NCI-H1092 treated with DMSO at 0.1 percent for 48 hours (cell line): Measurements from ENCODE around the gene CSMD2.

ENCODE experiments used
- DNase-seq: peaks from one replicate; lab custom pipeline; 2025; lab: John Stamatoyannopoulos, UW

Gene CSMD2

DNA sequence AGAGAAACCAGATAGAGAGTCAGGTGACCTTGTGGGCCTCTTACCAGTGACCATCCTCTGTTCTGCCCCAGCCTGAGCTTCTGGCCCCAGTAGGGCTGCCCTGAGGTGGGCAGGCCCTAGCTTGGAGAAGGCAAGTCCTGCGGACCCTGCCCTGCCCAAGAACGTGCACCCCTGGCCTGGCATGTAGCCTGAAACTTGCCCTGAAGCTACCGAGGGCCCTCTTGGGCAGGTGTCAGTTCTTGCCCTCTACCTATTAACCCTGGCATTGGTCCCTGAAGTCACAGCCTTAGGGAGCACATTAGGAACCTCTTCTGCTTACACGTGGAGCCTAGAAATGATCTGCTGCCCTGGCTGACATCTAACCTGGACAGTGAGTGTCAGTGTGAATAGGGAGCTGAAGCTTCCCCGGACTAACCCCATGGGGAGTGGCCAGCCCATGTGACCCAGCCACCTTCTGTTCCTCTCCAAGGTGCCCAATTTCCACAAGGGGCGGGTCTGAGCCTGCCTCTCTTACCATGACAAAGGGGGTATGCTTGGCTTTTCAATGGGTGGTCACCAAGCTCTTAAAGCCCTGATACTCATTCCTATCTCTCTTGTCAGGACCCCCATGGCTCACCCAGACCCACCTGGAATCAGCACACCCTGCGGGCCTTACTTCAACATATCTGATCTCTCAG lies 529.6 kb downstream of the CSMD2 start:
- DNase-seq, result no peak

DNA sequence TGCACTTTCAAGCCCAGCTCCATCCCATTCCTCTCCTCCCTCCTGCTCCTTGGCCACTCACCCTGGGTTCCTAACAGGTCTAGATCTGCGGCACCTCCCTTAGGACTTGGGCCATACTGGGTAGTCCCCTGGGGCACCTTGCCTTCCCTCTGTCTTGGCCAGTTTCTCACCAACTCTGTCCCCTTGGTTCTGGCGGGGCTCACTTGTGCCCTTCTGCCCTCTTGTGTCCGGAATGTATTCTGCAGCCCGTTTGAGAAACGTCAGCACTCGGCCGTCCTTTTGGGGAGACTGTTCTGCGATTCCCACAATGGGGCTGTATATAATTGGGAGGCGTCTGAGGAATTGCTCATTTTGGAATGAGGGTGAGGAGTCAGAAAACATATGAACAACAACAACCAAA lies 530.2 kb downstream of the CSMD2 start:
- no peak for DNase-seq

DNA sequence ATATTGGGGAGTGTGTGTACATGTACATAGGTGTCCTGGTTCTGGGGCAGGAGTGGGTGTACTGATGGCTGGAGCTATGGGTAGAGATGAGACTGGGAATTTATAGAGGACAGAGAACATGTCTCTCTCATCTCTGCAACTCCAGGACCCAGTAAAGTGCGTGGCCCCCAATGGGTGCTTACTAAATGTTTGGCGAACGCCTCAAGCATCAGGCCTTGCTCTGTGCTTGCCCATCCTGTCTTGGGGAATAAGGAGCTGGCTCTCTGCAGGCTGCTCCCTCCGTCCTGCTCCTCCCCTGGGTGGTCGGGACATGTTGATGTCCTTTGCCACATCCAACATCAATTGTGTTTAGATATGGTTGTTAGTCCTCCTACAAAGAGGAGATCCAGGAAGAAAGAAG lies 530.9 kb downstream of the CSMD2 start:
- no peak for DNase-seq

DNA sequence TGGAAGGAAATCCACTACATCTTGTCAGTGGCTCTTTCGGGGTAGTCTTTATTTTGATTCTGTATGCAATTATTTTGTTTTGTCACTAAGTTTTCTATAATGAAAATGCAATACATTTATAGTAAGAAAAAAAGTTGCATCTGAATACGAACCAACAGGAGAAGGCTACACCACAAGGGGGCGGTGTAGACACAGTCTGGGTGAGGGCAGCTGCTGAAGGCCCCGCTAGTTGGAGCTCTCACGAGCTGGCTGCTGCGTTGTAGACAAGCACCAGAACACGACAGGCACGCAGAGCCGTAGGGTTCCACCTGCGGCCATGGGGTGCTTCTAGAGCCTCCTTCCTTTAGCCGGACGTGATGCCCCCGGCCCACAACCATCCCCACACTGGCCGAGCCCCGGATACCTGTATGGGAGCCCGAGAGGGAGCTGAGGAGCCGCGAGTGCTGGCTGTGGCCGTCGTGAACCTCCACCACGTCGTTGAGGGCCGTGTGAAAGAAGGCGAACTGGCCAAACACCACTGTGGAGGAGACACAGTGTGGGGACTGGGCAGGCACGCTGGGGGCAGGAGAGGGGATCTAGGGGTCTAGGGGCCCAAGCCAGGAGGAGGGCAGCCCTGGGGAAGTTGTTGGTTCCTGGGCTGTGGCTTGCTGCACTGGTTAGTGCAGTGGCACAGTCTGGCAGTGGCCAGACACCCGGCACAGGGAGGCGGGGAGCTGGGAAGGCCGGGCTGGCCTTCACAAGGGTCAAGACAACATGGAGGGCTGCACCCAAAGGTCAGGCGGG lies 531.8 kb downstream of the CSMD2 start:
- peak; percentile 92 for DNase-seq

GRCh38 chr1:33630686-33631085 lies 534.3 kb downstream of the CSMD2 start:
- DNase-seq, result no peak

- DNase-seq, result no peak
Observed at GRCh38 chr1:33626801-33627200, 538.2 kb downstream of the CSMD2 start.

- DNase-seq, result no peak
Observed at GRCh38 chr1:33624991-33625870, 539.8 kb downstream of the CSMD2 start.

DNA sequence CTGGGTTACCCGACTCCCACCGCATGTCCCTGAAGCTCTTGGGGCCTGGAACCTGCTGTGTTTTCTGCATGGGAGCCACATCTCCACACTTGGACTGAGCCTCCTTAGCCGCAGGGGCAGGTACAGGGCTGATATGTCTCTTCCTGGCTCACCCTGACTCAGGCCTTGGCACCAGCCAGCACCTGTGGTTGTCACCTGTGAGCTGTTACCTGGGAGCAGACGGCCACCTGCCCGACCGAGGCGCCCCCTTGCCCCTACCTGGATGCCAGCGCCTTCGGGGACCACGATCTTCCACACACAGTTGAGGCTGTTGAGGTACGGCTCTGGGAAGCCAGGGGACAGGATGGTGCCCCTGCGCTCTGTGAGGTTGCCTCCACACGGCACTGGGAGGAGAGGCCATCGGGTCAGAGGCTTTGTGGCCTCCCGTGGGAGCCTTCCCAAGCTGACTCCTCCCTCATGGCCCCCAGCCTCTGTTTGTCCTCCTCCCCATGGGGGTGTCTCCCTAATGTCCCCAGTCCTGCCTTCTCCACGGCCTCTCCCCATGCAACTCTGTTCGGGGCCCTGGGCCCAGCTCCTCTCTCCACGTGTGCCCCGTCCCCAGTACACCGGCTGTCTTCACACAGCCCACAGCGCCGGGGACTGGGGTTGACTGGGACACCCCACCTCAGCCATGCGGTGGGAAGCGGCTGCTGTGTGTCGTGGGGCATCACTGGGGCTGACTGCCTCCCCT lies 540.6 kb downstream of the CSMD2 start:
- no peak for DNase-seq

GRCh38 chr1:33623811-33624210 lies 541.2 kb downstream of the CSMD2 start:
- no peak for DNase-seq

DNA sequence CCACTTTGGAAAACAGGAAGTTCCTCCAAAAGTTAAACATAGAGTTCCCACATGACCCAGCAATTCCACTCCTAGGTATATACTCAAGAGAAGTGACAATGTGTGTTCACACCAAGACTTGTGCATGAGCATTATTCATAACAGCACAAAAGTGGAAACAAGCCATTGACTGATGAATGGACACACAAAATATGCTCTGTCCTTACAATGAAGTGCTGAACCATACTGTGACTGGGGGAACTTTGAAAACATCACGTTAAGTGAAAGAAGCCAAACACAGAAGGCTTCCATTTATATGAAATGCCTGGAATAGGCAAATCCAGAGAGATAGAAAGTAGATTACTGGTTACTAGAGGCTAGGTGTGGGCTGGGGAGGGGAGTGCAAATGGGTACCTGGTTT lies 542.3 kb downstream of the CSMD2 start:
- no peak for DNase-seq

GRCh38 chr1:33618636-33619035 lies 546.4 kb downstream of the CSMD2 start:
- no peak for DNase-seq

DNA sequence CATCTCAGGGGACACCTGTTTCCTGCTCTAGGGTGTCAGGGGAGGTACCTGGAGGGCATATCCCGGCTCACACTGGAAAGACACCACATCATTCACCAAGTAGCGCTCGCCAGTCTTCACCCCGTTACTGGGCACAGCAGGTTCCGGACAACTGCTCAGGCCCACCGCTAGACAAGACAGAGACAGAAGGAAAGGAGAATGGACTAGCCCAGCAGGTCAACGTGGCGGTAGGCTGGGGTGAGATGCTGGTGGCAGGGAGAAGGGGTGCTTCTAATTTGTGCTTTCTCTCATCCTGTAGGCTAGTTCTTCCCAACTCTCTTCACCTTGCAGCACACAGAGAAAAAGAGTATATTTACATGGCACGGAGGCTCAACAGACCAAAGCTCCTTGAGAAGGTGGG lies 547.6 kb downstream of the CSMD2 start:
- DNase-seq, result no peak

DNA sequence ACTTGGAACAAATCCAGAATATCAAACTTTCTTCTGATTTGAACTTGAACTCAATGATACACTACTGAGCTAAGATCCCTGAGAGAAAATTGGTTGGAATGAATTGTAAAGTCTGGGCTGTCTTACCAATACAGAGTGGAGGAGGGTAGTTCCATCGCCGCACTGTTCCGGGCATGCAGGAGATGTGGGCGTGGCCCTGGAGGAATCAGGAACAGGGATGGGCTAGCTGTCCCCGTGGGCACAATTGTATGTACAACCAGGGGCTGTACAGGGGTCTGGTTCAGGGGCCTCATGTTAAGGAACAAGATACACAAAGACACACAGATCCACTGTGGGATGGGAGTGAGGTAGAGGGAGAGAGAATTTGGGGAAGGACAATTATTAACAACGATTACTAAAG lies 548.2 kb downstream of the CSMD2 start:
- DNase-seq, result no peak

GRCh38 chr1:33615546-33615945 lies 549.5 kb downstream of the CSMD2 start:
- DNase-seq, result no peak

- DNase-seq, result no peak
Observed at GRCh38 chr1:33610864-33611455, 554.1 kb downstream of the CSMD2 start.

- DNase-seq, result no peak
Observed at GRCh38 chr1:33610391-33610790, 554.6 kb downstream of the CSMD2 start.

- DNase-seq, result no peak
Observed at GRCh38 chr1:33609739-33610138, 555.3 kb downstream of the CSMD2 start.

DNA sequence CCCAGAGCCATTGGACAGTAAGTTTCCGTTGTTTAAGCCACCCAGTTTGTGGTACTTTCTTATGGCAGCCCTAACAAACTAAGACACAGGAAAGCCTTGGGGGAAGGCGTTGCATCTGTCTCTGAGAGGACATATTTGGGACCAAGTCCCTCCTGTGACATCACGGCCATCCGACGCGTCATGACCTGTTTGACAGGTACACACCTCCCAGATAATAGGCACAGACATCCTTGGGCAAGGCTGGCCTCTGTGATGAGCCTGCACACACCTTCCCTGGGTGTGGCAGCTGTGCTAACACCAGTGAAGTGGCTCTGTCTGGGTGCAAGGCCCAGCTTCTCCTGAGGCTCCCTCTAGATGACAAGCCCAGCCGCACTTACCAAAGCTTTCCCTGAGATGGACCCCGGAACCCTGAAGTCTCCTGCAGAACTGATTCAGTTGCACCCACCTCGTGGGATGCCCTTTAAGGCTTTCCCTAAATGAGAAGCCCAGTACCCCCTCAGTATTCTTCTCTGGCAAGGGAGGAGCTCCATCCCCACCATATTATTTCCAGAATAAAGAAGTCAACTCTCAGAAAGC lies 556.1 kb downstream of the CSMD2 start:
- DNase-seq, result no peak

GRCh38 chr1:33607444-33608005 lies 557.5 kb downstream of the CSMD2 start:
- DNase-seq, result no peak

- no peak for DNase-seq
Observed at GRCh38 chr1:33606272-33606671, 558.8 kb downstream of the CSMD2 start.

DNA sequence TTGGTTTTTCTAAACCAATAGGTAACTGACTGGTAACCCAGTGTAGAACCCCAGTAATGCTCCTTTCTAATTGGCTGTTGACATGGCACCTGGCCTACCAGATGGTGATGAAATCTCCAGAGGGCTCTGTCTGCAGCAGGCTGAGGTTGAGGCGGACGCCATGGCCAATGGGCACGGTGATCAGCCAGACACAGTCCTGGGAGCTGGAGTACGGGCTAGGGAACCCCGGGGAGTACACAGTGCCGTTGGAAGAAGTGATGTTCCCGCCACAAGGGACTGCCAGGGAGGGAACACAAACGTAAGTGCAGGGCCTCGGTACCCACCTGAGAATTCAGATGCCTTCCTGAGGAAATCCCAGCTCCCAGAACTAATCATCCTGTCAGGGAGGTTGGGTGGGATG lies 562.8 kb downstream of the CSMD2 start:
- DNase-seq, result no peak
